ENCODE data around the gene CFAP77. TPM values are rescaled to one million over a fixed set of nuclear protein-coding genes. Genes with fewer than 3 reads are reported as not detected.

CFAP77 gene
- total RNA-seq, 1 donor from 2014 or later: not detected

DNA sequence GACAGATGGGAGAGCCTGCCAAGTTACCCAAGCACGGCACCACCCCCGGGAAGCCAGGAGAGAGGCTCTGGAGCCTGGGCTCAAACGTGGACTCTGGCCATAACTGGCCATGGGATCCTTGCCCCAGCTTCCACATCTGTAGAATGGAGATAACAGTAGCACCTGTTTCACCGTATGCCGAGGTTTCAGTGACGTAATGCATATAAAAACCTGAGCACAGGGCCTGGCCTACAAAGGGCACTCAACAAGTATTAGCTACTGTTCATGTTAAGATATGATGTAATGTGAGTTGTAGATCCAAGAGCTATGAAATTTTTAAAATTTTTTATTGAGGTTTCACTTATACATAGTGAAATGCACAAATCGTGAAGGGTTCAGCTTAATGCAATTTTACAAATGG is 90.2 kb downstream of the CFAP77 start:
- intact Hi-C loops (cut with DNase I): no loop called here
- no peaks in the 10 kb centered on the region for H3K9me3 ChIP-seq
- H3K4me1 ChIP-seq: no peaks in the 10 kb centered on the region
- no peak overlapping the region for H3K27ac ChIP-seq
- no peaks in the 10 kb centered on the region for H3K36me3 ChIP-seq
- H3K4me3 ChIP-seq: no peak overlapping the region
- TF ChIP-seq, protein P1, sequence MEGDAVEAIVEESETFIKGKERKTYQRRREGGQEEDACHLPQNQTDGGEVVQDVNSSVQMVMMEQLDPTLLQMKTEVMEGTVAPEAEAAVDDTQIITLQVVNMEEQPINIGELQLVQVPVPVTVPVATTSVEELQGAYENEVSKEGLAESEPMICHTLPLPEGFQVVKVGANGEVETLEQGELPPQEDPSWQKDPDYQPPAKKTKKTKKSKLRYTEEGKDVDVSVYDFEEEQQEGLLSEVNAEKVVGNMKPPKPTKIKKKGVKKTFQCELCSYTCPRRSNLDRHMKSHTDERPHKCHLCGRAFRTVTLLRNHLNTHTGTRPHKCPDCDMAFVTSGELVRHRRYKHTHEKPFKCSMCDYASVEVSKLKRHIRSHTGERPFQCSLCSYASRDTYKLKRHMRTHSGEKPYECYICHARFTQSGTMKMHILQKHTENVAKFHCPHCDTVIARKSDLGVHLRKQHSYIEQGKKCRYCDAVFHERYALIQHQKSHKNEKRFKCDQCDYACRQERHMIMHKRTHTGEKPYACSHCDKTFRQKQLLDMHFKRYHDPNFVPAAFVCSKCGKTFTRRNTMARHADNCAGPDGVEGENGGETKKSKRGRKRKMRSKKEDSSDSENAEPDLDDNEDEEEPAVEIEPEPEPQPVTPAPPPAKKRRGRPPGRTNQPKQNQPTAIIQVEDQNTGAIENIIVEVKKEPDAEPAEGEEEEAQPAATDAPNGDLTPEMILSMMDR (IDR thresholded peaks at IDR 0.05): no peak
- TF ChIP-seq POLR2A (IDR thresholded peaks at IDR 0.05): no peak
- no peak for TF ChIP-seq POLR2AphosphoS5 (IDR thresholded peaks at IDR 0.05; ENCODE audit: insufficient read depth in 1 of 2, low read depth in 1 of 2)
- DNase-seq (ENCODE audit: extremely low spot score in 2 of 2): no peak
- no peaks in the 10 kb centered on the region for H3K27me3 ChIP-seq

DNA sequence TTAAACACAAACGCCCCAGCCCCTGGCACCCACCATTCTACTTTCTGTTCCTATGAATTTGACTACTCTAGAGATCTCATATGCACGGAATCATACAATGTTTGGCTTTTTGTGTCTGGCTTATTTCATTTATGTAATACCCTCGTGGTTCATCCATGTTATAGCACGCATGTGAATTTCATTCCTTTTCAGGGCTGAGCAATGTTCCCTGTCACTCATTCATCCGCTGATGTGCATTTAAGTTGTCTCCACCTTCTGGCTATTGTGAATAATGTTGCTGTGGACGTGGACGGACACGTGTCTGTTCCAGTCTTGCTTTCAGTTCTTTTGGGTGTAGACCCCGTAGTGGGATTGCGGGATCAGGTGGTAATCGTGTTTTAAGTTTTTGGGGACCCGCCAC is 92.5 kb downstream of the CFAP77 start:
- Histone ChIP-seq H3K27me3 (no peaks in the 10 kb centered on the region), H3K27ac (no peak overlapping the region), H3K4me1 (no peaks in the 10 kb centered on the region), H3K9me3 (no peaks in the 10 kb centered on the region), H3K4me3 (no peak overlapping the region), H3K36me3 (no peaks in the 10 kb centered on the region)
- TF ChIP-seq, protein P1 (IDR thresholded peaks at IDR 0.05): no peak
- no peak for TF ChIP-seq POLR2A (IDR thresholded peaks at IDR 0.05)
- TF ChIP-seq POLR2AphosphoS5 (IDR thresholded peaks at IDR 0.05; ENCODE audit: insufficient read depth in 1 of 2, low read depth in 1 of 2): no peak
- DNase-seq (ENCODE audit: extremely low spot score in 2 of 2): no peak
- intact Hi-C loops (cut with DNase I): no loop called here

DNA sequence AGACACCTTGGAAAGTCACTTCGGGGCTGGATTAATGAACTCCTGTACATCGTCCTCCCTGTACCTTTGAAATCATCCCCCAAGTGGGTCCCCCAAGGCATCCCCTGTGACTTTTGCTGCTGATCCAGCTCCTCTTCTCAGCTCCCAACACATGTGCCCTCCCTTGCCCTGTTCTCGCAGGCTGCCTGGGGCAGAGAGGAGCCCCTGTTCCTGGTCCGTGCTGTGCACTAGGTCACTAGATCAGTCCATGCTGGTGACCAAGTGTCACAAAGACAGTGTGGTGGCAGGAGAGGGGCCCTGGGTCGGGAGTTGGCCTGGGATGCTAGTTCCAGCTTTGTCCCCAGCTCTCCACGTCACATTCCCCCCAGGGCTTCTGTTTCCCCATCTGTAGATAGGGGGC is 93.1 kb downstream of the CFAP77 start:
- H3K27me3 ChIP-seq: no peaks in the 10 kb centered on the region
- DNase-seq (ENCODE audit: extremely low spot score in 2 of 2): no peak
- no peaks in the 10 kb centered on the region for H3K4me1 ChIP-seq
- no peak overlapping the region for H3K27ac ChIP-seq
- TF ChIP-seq POLR2A (IDR thresholded peaks at IDR 0.05) (no peak), POLR2AphosphoS5 (IDR thresholded peaks at IDR 0.05; ENCODE audit: insufficient read depth in 1 of 2, low read depth in 1 of 2) (no peak)
- TF ChIP-seq, protein P1 (IDR thresholded peaks at IDR 0.05): no peak
- intact Hi-C loops (cut with DNase I): no loop called here
- H3K4me3 ChIP-seq: no peak overlapping the region
- no peaks in the 10 kb centered on the region for H3K36me3 ChIP-seq
- no peaks in the 10 kb centered on the region for H3K9me3 ChIP-seq

DNA sequence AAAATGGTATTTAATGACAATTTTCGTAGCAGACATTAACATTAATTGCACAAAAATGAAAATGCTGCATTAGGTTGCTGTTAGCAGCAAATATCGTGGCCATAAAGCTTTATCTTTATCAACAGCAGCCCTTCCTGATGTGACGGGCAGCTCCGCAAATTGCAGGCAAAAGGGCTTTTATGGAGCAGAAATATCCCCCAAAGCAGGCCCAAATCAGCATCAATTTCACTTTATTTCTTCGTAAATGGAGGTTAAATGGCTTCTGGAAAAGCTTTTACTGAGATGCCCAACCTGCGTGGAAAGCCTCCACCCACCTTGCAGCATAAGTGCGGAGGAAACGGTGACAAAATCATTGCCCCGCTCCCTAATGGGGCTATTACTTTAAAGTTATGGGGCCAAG is 94.5 kb downstream of the CFAP77 start:
- Histone ChIP-seq H3K27ac (no peak overlapping the region), H3K36me3 (no peaks in the 10 kb centered on the region), H3K27me3 (no peaks in the 10 kb centered on the region), H3K9me3 (no peaks in the 10 kb centered on the region), H3K4me1 (no peaks in the 10 kb centered on the region), H3K4me3 (no peak overlapping the region)
- DNase-seq (ENCODE audit: extremely low spot score in 2 of 2): no peak
- intact Hi-C loops (cut with DNase I): no loop called here
- no peak for TF ChIP-seq POLR2A (IDR thresholded peaks at IDR 0.05)
- TF ChIP-seq, protein P1 (IDR thresholded peaks at IDR 0.05): no peak
- TF ChIP-seq POLR2AphosphoS5 (IDR thresholded peaks at IDR 0.05; ENCODE audit: insufficient read depth in 1 of 2, low read depth in 1 of 2): no peak

DNA sequence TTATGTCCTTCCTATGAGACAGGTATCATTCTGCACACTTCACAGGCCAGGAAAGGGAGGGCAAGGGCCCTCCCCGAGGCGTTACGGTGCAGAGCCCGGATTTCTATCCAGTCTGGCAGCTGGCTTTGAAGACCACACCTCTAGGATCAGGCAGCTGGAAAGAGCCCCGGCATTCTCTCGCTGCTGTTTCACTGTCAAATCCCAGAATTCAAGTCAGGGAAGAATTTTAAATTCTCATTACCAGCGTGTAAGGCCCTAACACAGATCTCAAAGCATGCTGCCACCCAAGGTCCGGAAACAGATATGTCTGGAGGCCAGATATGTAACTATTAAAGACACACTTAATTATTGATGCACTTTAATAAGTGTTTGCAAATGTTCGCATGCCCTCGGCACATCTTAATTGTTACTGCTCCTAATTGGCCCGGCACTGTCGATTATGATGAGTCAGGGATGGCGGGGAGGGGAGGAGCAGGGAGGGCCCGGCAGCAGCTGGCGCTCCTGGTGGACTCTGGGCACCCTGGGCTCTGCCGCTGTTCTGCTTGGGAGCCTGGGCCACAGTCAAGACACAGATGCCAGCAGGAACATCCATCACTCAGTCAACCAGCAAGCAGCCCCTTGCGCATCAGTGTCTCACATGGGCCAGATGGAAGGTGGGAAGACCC is 96.1 kb downstream of the CFAP77 start:
- intact Hi-C loops (cut with DNase I): loop anchor here (5.0 kb wide), 1 partner anchor 291 kb away; no protein-coding TSS in a partner anchor
- TF ChIP-seq POLR2A (IDR thresholded peaks at IDR 0.05): no peak
- TF ChIP-seq, protein P1 (IDR thresholded peaks at IDR 0.05): no peak
- TF ChIP-seq POLR2AphosphoS5 (IDR thresholded peaks at IDR 0.05; ENCODE audit: insufficient read depth in 1 of 2, low read depth in 1 of 2): no peak
- H3K36me3 ChIP-seq: no peaks in the 10 kb centered on the region
- H3K4me3 ChIP-seq: no peak overlapping the region
- no peaks in the 10 kb centered on the region for H3K4me1 ChIP-seq
- no peaks in the 10 kb centered on the region for H3K9me3 ChIP-seq
- H3K27ac ChIP-seq: no peak overlapping the region
- no peak for DNase-seq (ENCODE audit: extremely low spot score in 2 of 2)
- no peaks in the 10 kb centered on the region for H3K27me3 ChIP-seq
